Body of pancreas (tissue), 4 donors: ENCODE data around the gene IL7R.

Experiments
- CTCF ChIP-seq, 7 experiments: fragments of 450-650 bp in 4 of 7; fragments of 200-600 bp in 3 of 7; sonication (generic) in 3 of 7; IDR thresholded peaks; one replicate each; pipeline ENCODE4 v1.5.1; 2016 to 2019; ENCODE audit warnings: antibody characterized with exemption in 7 of 7
- POLR2A ChIP-seq, 3 donors: fragments of 450-650 bp; IDR thresholded peaks; one replicate each; pipeline ENCODE4 v1.6.1; 2016; ENCODE audit warnings: antibody characterized with exemption in 3 of 3, mild to moderate bottlenecking in 2 of 3

- TF ChIP-seq CTCF (IDR thresholded peaks at IDR 0.05) (no peak), POLR2A (IDR thresholded peaks at IDR 0.05) (no peak)
Observed at GRCh38 chr5:35878079-35878478, 21.4 kb downstream of the IL7R start.
